Vagina (tissue), 2 donors: ENCODE results near the gene HPCAL1.

Source experiments
- CTCF ChIP-seq, 3 experiments: fragments of 450-650 bp in 2 of 3; fragments of 200-600 bp in 1 of 3; sonication (generic) in 1 of 3; IDR thresholded peaks; one replicate each; pipeline ENCODE4 v1.5.1; 2017 to 2019; ENCODE audit warnings: antibody characterized with exemption in 3 of 3, mild to moderate bottlenecking in 2 of 3, moderate library complexity in 2 of 3
- POLR2A ChIP-seq, 2 donors: fragments of 450-650 bp; IDR thresholded peaks; one replicate each; pipeline ENCODE4 v1.6.1; 2017; ENCODE audit warnings: antibody characterized with exemption in 2 of 2, mild to moderate bottlenecking in 2 of 2, moderate library complexity in 2 of 2

GRCh38 chr2:10276481-10277292 lies 26.0 kb upstream of the HPCAL1 start:
- TF ChIP-seq CTCF (IDR thresholded peaks at IDR 0.05) (no peak), POLR2A (IDR thresholded peaks at IDR 0.05) (no peak)
